Psoas muscle (tissue), 8 donors: ENCODE data around the gene IGF2BP1. TPM values are rescaled to one million over a fixed set of nuclear protein-coding genes. Genes with fewer than 3 reads are reported as not detected.

Experiments used
- ATAC-seq, 4 donors: fragments of 200-7000 bp; cut with Tn5 transposase; one replicate each; pipeline ENCODE4 v1.9.1; 2020; ENCODE audit warnings: moderate library complexity in 3 of 4, mild to moderate bottlenecking in 2 of 4
- DNase-seq, 2 donors: peaks; one replicate each; pipeline ENCODE4 v3.0.0-alpha.2; 2020
- H3K27ac ChIP-seq: fragments of 200-600 bp; one replicate; pipeline ENCODE4 v1.8.0; 2022
- H3K27me3 ChIP-seq, 3 donors: fragments of 200-600 bp in 1 of 3; one replicate each; pipeline versions ENCODE4 v1.6.1 to v1.8.0; 2013 to 2022; ENCODE audit warnings: low read length in 2 of 3, mild to moderate bottlenecking in 2 of 3, moderate library complexity in 1 of 3; ENCODE audit not compliant: insufficient read depth in 3 of 3
- H3K36me3 ChIP-seq, 2 donors: fragments of 200-600 bp in 1 of 2; one replicate each; pipeline versions ENCODE4 v1.6.1 to v1.8.0; 2013 to 2022; ENCODE audit warnings: low read depth in 1 of 2, mild to moderate bottlenecking in 1 of 2, moderate library complexity in 1 of 2; ENCODE audit not compliant: insufficient read depth in 1 of 2
- H3K4me1 ChIP-seq: fragments of 200-600 bp; one replicate; pipeline ENCODE4 v1.8.0; 2022
- H3K4me3 ChIP-seq: fragments of 200-600 bp; one replicate; pipeline ENCODE4 v1.8.0; 2022; ENCODE audit warnings: mild to moderate bottlenecking
- H3K9me3 ChIP-seq: fragments of 200-600 bp; one replicate; pipeline ENCODE4 v1.8.0; 2022
- WGBS, 3 donors: extraction: QIAGEN DNeasy Blood & Tissue Kit; methylation state at CpG; one replicate each; pipeline versions ENCODE4 v1.1.6 to v1.1.7; 2013; 5-methylcytosine and 5-hydroxymethylcytosine counted together
- intact Hi-C, 2 donors: fragments of 100-400 bp; cut with DNase I; formaldehyde crosslinking; loops; one replicate each; pipeline versions ENCODE4 v1.11.0 to v1.14.2; 2022
- polyA plus RNA-seq, 3 donors: library from polyadenylated mRNA; stranded (reverse); fragments of 200-250 nt; gene quantifications; one replicate each; pipeline ENCODE4 v1.2.3, GENCODE V29; 2013
- total RNA-seq, 4 donors: library from RNA; stranded (reverse); fragmentation: NEBNext Ultra II Directional in 2 of 4; extraction: Animal tissue kit (Norgen Biotek cat#: 25700) in 2 of 4; gene quantifications; one replicate each; pipeline versions ENCODE4 v1.2.1 to v1.2.4, GENCODE V29; 2021 to 2023
- TF ChIP-seq, protein P1 (sequence below): fragments of 200-600 bp; IDR thresholded peaks from one replicate; pipeline ENCODE4 v1.8.0; 2022; ENCODE audit warnings: antibody characterized with exemption
- donor health status: healthy with polysubstance abuse.
- donor health status: DM: no; HTN: no; CAD: no; lungs with moderate emphysema.
- donor health status: Bipolar disorder and iron deficiency.
- donor health status: healthy.
- donor health status: DM: yes; HTN: yes; CAD: no.
- donor health status: DM: no; HTN: no; CAD: no.
- donor health status: DM: no; HTN: no; CAD: no.
- donor health status: DM: yes; HTN: yes; CAD: no.

The IGF2BP1 gene
- total and polyA plus RNA-seq, 7 donors, result not detected

DNA sequence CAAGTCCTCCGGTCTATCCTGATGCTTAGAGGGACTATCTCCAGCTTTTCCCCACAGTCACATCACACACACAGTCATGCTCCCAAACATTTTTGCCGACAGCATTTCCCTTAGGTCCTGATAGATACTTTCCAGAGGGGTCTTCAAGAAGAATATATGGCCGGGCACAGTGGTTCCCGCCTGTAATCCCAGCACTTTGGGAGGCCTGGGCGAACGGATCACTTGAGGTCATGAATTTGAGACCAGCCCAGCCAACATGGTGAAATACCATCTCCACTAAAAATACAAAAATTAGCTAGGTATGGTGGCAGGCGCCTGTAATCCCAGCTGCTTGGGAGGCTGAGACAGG is 24.5 kb upstream of the IGF2BP1 start:
- WGBS, 3 donors, result 52 to 63% (median 56%) methylated on average over 7 of the region's 7 CpGs
- DNase-seq, result no peak
- TF ChIP-seq, protein P1, sequence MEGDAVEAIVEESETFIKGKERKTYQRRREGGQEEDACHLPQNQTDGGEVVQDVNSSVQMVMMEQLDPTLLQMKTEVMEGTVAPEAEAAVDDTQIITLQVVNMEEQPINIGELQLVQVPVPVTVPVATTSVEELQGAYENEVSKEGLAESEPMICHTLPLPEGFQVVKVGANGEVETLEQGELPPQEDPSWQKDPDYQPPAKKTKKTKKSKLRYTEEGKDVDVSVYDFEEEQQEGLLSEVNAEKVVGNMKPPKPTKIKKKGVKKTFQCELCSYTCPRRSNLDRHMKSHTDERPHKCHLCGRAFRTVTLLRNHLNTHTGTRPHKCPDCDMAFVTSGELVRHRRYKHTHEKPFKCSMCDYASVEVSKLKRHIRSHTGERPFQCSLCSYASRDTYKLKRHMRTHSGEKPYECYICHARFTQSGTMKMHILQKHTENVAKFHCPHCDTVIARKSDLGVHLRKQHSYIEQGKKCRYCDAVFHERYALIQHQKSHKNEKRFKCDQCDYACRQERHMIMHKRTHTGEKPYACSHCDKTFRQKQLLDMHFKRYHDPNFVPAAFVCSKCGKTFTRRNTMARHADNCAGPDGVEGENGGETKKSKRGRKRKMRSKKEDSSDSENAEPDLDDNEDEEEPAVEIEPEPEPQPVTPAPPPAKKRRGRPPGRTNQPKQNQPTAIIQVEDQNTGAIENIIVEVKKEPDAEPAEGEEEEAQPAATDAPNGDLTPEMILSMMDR, result no peak
- Histone ChIP-seq H3K4me1 (no peaks in the 10 kb centered on the region), H3K27ac (no peak overlapping the region), H3K27me3 (peaks cover 0 to 66% (median 5%) of the 10 kb centered on the region in 3 donors), H3K4me3 (no peak overlapping the region), H3K9me3 (no peaks in the 10 kb centered on the region), H3K36me3 (no peaks in the 10 kb centered on the region)
- ATAC-seq, result peak in 1 of 4 donors; percentile 3
- intact Hi-C loops, result no loop called here

DNA sequence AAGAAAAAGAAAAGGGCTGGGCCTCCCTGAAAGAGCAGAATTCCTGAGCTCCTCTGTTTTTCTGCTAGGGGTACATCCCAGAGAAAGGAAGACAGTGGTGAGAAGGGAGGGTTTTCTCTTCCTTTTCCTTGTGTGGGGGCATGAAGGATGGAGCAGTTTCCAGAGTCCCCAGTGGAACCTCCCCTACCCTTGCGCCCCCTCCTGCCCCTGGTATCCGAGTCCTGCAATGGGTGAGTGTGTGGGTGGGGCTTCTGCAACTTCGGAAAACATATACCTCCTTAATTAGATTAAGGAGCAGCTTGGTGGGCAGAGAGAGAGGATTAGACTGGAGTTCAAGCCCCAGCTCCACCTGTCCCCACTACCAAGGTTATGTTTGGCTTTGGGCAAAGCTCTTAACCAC is 23.4 kb upstream of the IGF2BP1 start:
- no peak overlapping the region for H3K4me3 ChIP-seq
- H3K4me1 ChIP-seq, result no peaks in the 10 kb centered on the region
- intact Hi-C loops, result no loop called here
- 33 to 42% (median 39%) methylated on average over 3 of the region's 3 CpGs for WGBS, 3 donors
- no peak overlapping the region for H3K27ac ChIP-seq
- ATAC-seq (no peak), DNase-seq (no peak)
- no peaks in the 10 kb centered on the region for H3K36me3 ChIP-seq
- TF ChIP-seq, protein P1, result no peak
- H3K9me3 ChIP-seq, result no peaks in the 10 kb centered on the region
- H3K27me3 ChIP-seq, result peaks cover 0 to 58% (median 2%) of the 10 kb centered on the region in 3 donors

DNA sequence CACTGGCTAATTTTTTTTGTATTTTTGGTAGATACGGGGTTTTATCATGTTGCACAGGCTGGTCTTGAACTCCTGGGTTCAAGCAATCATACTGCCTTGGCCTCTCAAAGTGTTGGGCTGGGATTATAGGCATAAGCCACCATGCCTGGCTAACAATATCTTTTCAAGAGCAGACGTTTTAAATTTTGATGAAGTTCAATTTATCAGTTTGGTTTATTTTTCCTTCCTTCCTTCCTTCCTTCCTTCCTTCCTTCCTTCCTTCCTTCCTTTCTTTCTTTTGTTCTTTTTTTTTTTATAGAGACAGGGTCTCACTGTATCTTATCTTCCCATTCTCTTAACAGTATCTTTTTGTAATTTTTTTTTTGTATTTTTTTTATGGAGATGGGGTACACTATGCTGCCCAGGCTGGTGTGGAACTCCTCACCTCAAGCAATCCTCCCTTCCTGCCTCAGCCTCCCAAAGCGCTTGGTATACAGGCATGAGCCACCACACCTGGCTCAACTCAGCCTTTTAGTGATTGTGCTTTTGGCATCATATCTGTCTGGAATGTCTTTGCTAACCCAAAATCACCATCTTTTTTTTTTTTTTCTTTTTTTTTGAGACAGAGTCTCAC is 15.2 kb upstream of the IGF2BP1 start:
- intact Hi-C loops, result no loop called here
- Histone ChIP-seq H3K9me3 (peaks cover 9% of the 10 kb centered on the region), H3K4me3 (no peak overlapping the region), H3K36me3 (no peaks in the 10 kb centered on the region), H3K4me1 (no peaks in the 10 kb centered on the region), H3K27ac (no peak overlapping the region), H3K27me3 (peaks cover 3 to 54% (median 6%) of the 10 kb centered on the region in 3 donors)
- WGBS, 3 donors, result 72 to 82% (median 76%) methylated on average over 3 of the region's 3 CpGs
- TF ChIP-seq, protein P1, result no peak
- no peak for DNase-seq
- ATAC-seq, result no peak

- Histone ChIP-seq H3K9me3 (peaks cover 9% of the 10 kb centered on the region), H3K4me3 (no peak overlapping the region), H3K4me1 (no peaks in the 10 kb centered on the region), H3K36me3 (no peaks in the 10 kb centered on the region), H3K27ac (no peak overlapping the region), H3K27me3 (peaks cover 4 to 82% (median 15%) of the 10 kb centered on the region in 3 donors)
- 64 to 71% (median 65%) methylated on average over 12 to 13 of the region's 13 CpGs for WGBS, 3 donors
- TF ChIP-seq, protein P1, result no peak
- intact Hi-C loops, result no loop called here
- DNase-seq, result no peak
- no peak for ATAC-seq
Measured at GRCh38 chr17:48985436-48986245, 11.5 kb upstream of the IGF2BP1 start.
